HCT116 (cell line): ENCODE data around the gene DAPK1. TPM values are rescaled to one million over a fixed set of nuclear protein-coding genes. Genes with fewer than 3 reads are reported as not detected.

Experiments
- ATAC-seq: fragments of 200-7000 bp; cut with Tn5 transposase; 2 replicates; pipeline ENCODE4 v1.9.1; 2020; ENCODE audit warnings: mild to moderate bottlenecking, moderate library complexity
- BruUV-seq: library from RNA; stranded (reverse); fragments of 400-500 nt; replicated peaks from 2 replicates; lab custom pipeline; 2021; lab: Mats Ljungman, UMichigan
- CTCF ChIA-PET: fragments of 300-600 bp; sonication (Branson Sonifier 250); formaldehyde crosslinking; loops from one replicate; lab custom pipeline; 2021; ENCODE audit warnings: antibody characterized with exemption; lab: Charles Lee
- POLR2A ChIA-PET: fragments of 300-600, 350-600 bp; sonication (Branson Sonifier 250); formaldehyde crosslinking; loops from one replicate; lab custom pipeline; 2021; ENCODE audit warnings: antibody characterized with exemption; lab: Charles Lee
- RAD21 ChIA-PET, 2 experiments: fragments of 300-600 bp; sonication (Branson Sonifier 250); formaldehyde crosslinking; loops; one replicate each; lab custom pipeline; 2023; ENCODE audit warnings: low total read pairs in 2 of 2; ENCODE audit not compliant: uncharacterized antibody in 2 of 2, unreplicated experiment in 2 of 2, low non-redundant PET in 1 of 2; lab: Charles Lee
- DNase-seq: peaks from one replicate; pipeline ENCODE4 v3.0.0-alpha.2; 2010; ENCODE audit warnings: low read depth, low spot score
- H2AFZ ChIP-seq: fragments of 200-600 bp; shearing (Covaris generic), sonication (generic); 2 replicates; pipeline ENCODE4 v1.6.1; 2017; ENCODE audit warnings: low read depth, mixed run types, mixed read lengths, antibody characterized with exemption, low read length; ENCODE audit not compliant: poor library complexity, severe bottlenecking
- H3K27ac ChIP-seq: 2 replicates; pipeline ENCODE4 v1.5.1; 2012; ENCODE audit warnings: low read depth, low read length
- H3K27me3 ChIP-seq: fragments of 200-600 bp; sonication (generic); 2 replicates; pipeline ENCODE4 v1.6.1; 2016; ENCODE audit warnings: mixed run types, low read length, mixed read lengths; ENCODE audit not compliant: insufficient read depth
- H3K36me3 ChIP-seq, 2 experiments: fragments of 200-500 bp in 1 of 2; fragments of 200-600 bp in 1 of 2; sonication (Bioruptor generic) in 1 of 2; sonication (generic) in 1 of 2; 2 replicates each; pipeline versions ENCODE4 v1.5.1 to v1.6.1; 2014 to 2016; ENCODE audit warnings: low read length in 2 of 2, inconsistent platforms in 1 of 2, mixed read lengths in 1 of 2, mixed run types in 1 of 2; ENCODE audit not compliant: insufficient read depth in 2 of 2, control insufficient read depth in 1 of 2
- H3K4me1 ChIP-seq, 2 experiments: fragments of 200-600 bp in 1 of 2; sonication (generic) in 1 of 2; 2 replicates each; pipeline versions ENCODE4 v1.5.1 to v1.6.1; 2012 to 2017; ENCODE audit warnings: low read length in 2 of 2, inconsistent platforms in 1 of 2, mild to moderate bottlenecking in 1 of 2, mixed read lengths in 1 of 2, mixed run types in 1 of 2, moderate library complexity in 1 of 2; ENCODE audit not compliant: insufficient read depth in 2 of 2, control insufficient read depth in 1 of 2
- H3K4me2 ChIP-seq: fragments of 200-600 bp; sonication (generic); 2 replicates; pipeline ENCODE4 v1.6.1; 2017; ENCODE audit warnings: mixed run types, low read length, mixed read lengths
- H3K4me3 ChIP-seq, 2 experiments: fragments of 200-600 bp in 1 of 2; sonication (generic) in 1 of 2; replicated peaks in 1 of 2; 2 replicates each; pipeline ENCODE4 v1.5.1; 2011 to 2016; ENCODE audit warnings: low read length in 2 of 2, control low read depth in 1 of 2, low read depth in 1 of 2, mild to moderate bottlenecking in 1 of 2, mixed read lengths in 1 of 2, mixed run types in 1 of 2
- H3K79me2 ChIP-seq: fragments of 200-600 bp; sonication (generic); 2 replicates; pipeline ENCODE4 v1.6.1; 2017; ENCODE audit warnings: mild to moderate bottlenecking, mixed run types, low read length, moderate library complexity, mixed read lengths; ENCODE audit not compliant: insufficient read depth
- H3K9ac ChIP-seq: fragments of 200-600 bp; sonication (generic); 2 replicates; pipeline ENCODE4 v1.6.1; 2016; ENCODE audit warnings: low read length, mixed read lengths
- H3K9me2 ChIP-seq: fragments of 200-600 bp; sonication (generic), shearing (Covaris generic); 2 replicates; pipeline ENCODE4 v1.6.1; 2017; ENCODE audit warnings: mixed run types, mild to moderate bottlenecking, moderate library complexity; ENCODE audit not compliant: insufficient read depth
- H3K9me3 ChIP-seq, 2 experiments: fragments of 200-500 bp in 1 of 2; fragments of 200-600 bp in 1 of 2; sonication (Bioruptor generic) in 1 of 2; sonication (generic) in 1 of 2; 2 replicates each; pipeline ENCODE4 v1.6.1; 2014 to 2017; ENCODE audit warnings: low read length in 2 of 2, mixed read lengths in 2 of 2, inconsistent platforms in 1 of 2, low read depth in 1 of 2, mild to moderate bottlenecking in 1 of 2, mixed run types in 1 of 2, moderate library complexity in 1 of 2; ENCODE audit not compliant: control insufficient read depth in 1 of 2, insufficient read depth in 1 of 2
- H4K20me1 ChIP-seq: fragments of 200-600 bp; sonication (generic), shearing (Covaris generic); 2 replicates; pipeline ENCODE4 v1.6.1; 2017; ENCODE audit warnings: mixed run types, mild to moderate bottlenecking, moderate library complexity; ENCODE audit not compliant: insufficient read depth
- CEBPB ChIP-seq: IDR thresholded peaks from 2 replicates; pipeline ENCODE4 v1.6.1; 2012; ENCODE audit warnings: low read depth
- ELF1 ChIP-seq: IDR thresholded peaks from 2 replicates; pipeline ENCODE4 v1.6.1; 2012; ENCODE audit warnings: low read depth, borderline replicate concordance
- EZH2phosphoT487 ChIP-seq: fragments of 200-600 bp; IDR thresholded peaks from 2 replicates; pipeline ENCODE4 v1.6.1; 2018; ENCODE audit warnings: antibody characterized with exemption, borderline replicate concordance
- POLR2AphosphoS5 ChIP-seq: IDR thresholded peaks from 2 replicates; pipeline ENCODE4 v1.6.1; 2011; ENCODE audit warnings: mild to moderate bottlenecking, low read depth, low read length, moderate library complexity
- SP1 ChIP-seq: IDR thresholded peaks from 2 replicates; pipeline ENCODE4 v1.6.1; 2012; ENCODE audit warnings: low read depth
- YY1 ChIP-seq: IDR thresholded peaks from 2 replicates; pipeline ENCODE4 v1.6.1; 2011; ENCODE audit warnings: low read length, low read depth, moderate library complexity, mild to moderate bottlenecking; ENCODE audit not compliant: insufficient replicate concordance; ENCODE audit errors: extremely low read depth
- intact Hi-C: fragments of 100-400 bp; cut with micrococcal nuclease; formaldehyde crosslinking; loops from 2 replicates; pipeline ENCODE4 v1.10.0; 2022
- total RNA-seq: library from RNA; stranded (reverse); gene quantifications from one replicate; pipeline ENCODE4 v1.2.1, GENCODE V29; 2021; ENCODE audit not compliant: unreplicated experiment
- TF ChIP-seq, protein P1 (sequence below): IDR thresholded peaks from 2 replicates; pipeline ENCODE4 v1.6.1; 2011; ENCODE audit warnings: mild to moderate bottlenecking, low read length, moderate library complexity; ENCODE audit not compliant: insufficient replicate concordance; ENCODE audit errors: extremely low read depth
- TF ChIP-seq, protein P2 (sequence below): IDR thresholded peaks from 2 replicates; pipeline ENCODE4 v1.6.1; 2012
- TF ChIP-seq, protein P3 (sequence below): IDR thresholded peaks from 2 replicates; pipeline ENCODE4 v1.6.1; 2012; ENCODE audit warnings: low read depth

DAPK1 gene
- total RNA-seq, 1 experiment from 2014 or later, result 5.6 TPM

DNA sequence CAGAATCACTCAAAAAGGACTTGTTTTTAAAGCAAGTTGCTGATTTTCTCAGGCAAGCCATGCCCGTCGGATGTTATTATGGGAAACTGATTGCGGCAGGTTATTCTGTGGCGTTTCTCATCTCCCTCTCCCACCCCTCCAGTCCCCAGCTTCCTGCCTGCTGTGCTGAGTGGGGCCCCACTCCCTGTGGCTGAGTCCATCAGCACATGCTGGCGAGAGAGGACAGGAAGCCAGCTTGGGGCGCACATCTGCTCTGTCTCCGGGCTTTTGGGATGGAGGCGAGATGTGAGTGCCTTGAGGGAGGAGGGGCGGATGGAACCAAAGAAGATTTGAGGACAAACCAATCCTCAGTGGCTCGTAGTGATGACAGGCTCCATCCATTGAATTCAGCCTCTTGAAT, 108.0 kb downstream of the DAPK1 start:
- H3K36me3 ChIP-seq, result no peaks in the 10 kb centered on the region
- no peak overlapping the region for H3K27ac ChIP-seq
- POLR2A ChIA-PET, result no interaction called here
- H4K20me1 ChIP-seq, result no peaks in the 10 kb centered on the region
- no TSS peak for BruUV-seq
- H3K4me1 ChIP-seq, result peaks cover 0 to 11% of the 10 kb centered on the region in 2 experiments; a peak in 2 of 4 replicates
- CTCF ChIA-PET, result no interaction called here
- ATAC-seq, result no peak
- no peak for DNase-seq
- no peak overlapping the region for H3K4me3 ChIP-seq
- H3K27me3 ChIP-seq, result no peaks in the 10 kb centered on the region
- no peak overlapping the region for H3K9ac ChIP-seq
- intact Hi-C loops, result no loop called here
- RAD21 ChIA-PET, result no interaction called here
- H3K4me2 ChIP-seq, result no peak overlapping the region
- H3K9me3 ChIP-seq, result no peaks in the 10 kb centered on the region
- no peaks in the 10 kb centered on the region for H3K79me2 ChIP-seq
- TF ChIP-seq, protein P1, sequence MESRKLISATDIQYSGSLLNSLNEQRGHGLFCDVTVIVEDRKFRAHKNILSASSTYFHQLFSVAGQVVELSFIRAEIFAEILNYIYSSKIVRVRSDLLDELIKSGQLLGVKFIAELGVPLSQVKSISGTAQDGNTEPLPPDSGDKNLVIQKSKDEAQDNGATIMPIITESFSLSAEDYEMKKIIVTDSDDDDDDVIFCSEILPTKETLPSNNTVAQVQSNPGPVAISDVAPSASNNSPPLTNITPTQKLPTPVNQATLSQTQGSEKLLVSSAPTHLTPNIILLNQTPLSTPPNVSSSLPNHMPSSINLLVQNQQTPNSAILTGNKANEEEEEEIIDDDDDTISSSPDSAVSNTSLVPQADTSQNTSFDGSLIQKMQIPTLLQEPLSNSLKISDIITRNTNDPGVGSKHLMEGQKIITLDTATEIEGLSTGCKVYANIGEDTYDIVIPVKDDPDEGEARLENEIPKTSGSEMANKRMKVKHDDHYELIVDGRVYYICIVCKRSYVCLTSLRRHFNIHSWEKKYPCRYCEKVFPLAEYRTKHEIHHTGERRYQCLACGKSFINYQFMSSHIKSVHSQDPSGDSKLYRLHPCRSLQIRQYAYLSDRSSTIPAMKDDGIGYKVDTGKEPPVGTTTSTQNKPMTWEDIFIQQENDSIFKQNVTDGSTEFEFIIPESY, result no peak
- no peak for TF ChIP-seq EZH2phosphoT487
- TF ChIP-seq ELF1, result no peak
- H3K9me2 ChIP-seq, result no peaks in the 10 kb centered on the region
- H2AFZ ChIP-seq, result no peak overlapping the region

DNA sequence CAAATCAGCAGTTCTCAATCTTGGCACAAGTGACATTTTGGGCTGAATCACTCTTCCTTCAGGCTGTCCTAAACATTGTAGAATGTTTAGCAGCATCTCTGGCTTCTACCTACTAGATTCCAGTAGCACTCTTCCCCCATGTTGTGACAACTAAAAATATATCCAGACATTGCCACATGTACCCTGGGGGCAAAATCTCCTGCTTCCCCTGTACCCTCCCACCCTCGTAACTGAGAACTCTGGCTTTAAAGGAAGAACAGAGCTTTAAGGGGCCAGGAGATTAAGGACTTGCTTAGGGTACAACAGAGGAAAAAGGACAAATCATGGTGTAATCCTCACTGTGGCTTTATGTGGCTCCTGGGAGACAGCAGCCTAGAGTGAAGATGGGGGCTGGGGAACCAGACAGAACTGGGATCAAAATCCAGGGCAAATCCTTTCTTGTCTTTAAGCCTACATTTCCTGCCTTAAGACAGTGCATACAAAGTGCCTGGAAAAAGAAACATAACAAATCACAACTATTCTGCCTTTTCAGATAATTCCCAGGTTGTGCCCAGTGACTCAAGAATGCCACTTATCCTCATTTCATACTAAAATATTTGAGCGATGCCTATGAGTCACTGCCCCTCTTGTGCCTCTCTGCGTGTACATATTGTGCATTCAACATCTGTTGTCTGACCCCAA, 109.3 kb downstream of the DAPK1 start:
- no peak overlapping the region for H3K9ac ChIP-seq
- no TSS peak for BruUV-seq
- H3K4me2 ChIP-seq, result peak overlapping the region; percentile 30; the same call in 1 of the 2 replicates
- H3K27ac ChIP-seq, result no peak overlapping the region
- intact Hi-C loops, result no loop called here
- no peak overlapping the region for H2AFZ ChIP-seq
- H3K79me2 ChIP-seq, result no peaks in the 10 kb centered on the region
- no peaks in the 10 kb centered on the region for H3K27me3 ChIP-seq
- ChIA-PET RAD21 (no interaction called here), CTCF (no interaction called here), POLR2A (no interaction called here)
- no peak overlapping the region for H3K4me3 ChIP-seq
- no peaks in the 10 kb centered on the region for H3K9me2 ChIP-seq
- peaks cover 0 to 11% of the 10 kb centered on the region in 2 experiments; a peak in 2 of 4 replicates for H3K4me1 ChIP-seq
- no peak for DNase-seq
- no peaks in the 10 kb centered on the region for H3K36me3 ChIP-seq
- H3K9me3 ChIP-seq, result no peaks in the 10 kb centered on the region
- no peaks in the 10 kb centered on the region for H4K20me1 ChIP-seq
- TF ChIP-seq, protein P2, sequence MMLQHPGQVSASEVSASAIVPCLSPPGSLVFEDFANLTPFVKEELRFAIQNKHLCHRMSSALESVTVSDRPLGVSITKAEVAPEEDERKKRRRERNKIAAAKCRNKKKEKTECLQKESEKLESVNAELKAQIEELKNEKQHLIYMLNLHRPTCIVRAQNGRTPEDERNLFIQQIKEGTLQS, result no peak
- TF ChIP-seq CEBPB (no peak), SP1 (no peak), YY1 (no peak), POLR2AphosphoS5 (no peak)
- TF ChIP-seq, protein P1, result no peak
- TF ChIP-seq, protein P3, sequence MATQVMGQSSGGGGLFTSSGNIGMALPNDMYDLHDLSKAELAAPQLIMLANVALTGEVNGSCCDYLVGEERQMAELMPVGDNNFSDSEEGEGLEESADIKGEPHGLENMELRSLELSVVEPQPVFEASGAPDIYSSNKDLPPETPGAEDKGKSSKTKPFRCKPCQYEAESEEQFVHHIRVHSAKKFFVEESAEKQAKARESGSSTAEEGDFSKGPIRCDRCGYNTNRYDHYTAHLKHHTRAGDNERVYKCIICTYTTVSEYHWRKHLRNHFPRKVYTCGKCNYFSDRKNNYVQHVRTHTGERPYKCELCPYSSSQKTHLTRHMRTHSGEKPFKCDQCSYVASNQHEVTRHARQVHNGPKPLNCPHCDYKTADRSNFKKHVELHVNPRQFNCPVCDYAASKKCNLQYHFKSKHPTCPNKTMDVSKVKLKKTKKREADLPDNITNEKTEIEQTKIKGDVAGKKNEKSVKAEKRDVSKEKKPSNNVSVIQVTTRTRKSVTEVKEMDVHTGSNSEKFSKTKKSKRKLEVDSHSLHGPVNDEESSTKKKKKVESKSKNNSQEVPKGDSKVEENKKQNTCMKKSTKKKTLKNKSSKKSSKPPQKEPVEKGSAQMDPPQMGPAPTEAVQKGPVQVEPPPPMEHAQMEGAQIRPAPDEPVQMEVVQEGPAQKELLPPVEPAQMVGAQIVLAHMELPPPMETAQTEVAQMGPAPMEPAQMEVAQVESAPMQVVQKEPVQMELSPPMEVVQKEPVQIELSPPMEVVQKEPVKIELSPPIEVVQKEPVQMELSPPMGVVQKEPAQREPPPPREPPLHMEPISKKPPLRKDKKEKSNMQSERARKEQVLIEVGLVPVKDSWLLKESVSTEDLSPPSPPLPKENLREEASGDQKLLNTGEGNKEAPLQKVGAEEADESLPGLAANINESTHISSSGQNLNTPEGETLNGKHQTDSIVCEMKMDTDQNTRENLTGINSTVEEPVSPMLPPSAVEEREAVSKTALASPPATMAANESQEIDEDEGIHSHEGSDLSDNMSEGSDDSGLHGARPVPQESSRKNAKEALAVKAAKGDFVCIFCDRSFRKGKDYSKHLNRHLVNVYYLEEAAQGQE, result no peak
- ATAC-seq, result no peak
